A549 treated with AZD2906 at 1 μM for 4 hours (cell line): ENCODE measurements around the gene MIF4GD. TPM values are rescaled to one million over a fixed set of nuclear protein-coding genes. Genes with fewer than 3 reads are reported as not detected.

Source experiments
- total RNA-seq: library from RNA; stranded (reverse); fragments of 200-300 nt; extraction: Qiagen RNA extraction; gene quantifications from 5 replicates; pipeline ENCODE4 v1.2.3, GENCODE V29; 2022

The MIF4GD gene, protein sequence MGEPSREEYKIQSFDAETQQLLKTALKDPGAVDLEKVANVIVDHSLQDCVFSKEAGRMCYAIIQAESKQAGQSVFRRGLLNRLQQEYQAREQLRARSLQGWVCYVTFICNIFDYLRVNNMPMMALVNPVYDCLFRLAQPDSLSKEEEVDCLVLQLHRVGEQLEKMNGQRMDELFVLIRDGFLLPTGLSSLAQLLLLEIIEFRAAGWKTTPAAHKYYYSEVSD
- total RNA-seq, result 35.3 to 40.6 TPM (median 38.8 TPM) in 5 replicates

DNA sequence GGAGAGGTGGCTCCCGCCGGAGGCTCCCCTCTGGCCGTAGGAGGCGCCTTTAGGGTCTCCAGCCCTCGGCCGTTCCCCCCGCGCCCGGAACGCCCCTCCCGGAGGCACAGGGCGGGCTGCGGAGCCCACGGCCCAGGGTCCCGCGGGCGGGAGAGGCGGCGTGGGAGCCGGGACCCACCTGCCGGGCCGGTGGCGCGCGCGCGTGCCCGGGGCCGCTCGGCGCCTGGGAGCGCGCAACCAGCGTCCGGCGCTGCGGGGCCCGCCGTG, at the start of gene MIF4GD:
Gene MIF4GD (minus strand): TSS at position 266 of the 267 bp plus-strand sequence. CDS start 1,036 bp downstream, outside the sequence.

DNA sequence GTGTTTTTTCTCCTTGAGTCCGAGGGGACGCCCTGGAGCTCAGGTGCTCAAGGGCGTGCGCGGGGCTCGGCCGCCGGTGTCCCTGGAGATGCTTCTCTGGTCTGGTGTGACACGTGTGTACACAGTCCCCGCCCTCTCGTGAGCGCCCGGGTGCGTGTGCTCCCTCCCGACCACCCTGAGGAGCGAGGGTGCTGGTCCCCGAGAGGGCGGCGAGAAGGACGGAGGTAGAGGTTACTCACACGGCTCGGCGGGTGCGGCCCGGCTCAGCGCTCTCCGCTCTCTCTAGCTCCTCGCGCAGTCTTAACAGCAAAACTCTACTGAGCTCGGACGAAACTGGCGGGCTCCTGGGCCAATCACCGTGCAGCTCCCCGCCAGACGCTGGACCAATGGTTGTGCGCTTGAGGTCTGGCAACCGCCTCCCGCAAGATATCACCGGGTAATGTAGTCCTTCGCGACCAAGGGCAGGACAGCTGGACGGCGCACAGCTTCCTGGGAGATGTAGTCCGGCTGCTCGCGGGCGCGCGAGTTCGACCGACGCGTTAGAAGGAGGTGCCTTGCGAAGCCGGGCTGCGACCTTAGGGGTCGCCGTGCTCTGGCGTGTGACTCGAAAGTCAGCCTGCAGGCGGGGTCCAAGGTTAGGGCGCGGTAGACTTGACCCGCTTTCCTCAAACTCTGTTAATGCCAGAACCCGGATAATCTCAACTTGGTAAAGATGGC, 18.2 kb upstream of the MIF4GD start, which contains the start of gene SLC25A19:
Gene SLC25A19 (minus strand): TSS at position 319 of the 717 bp plus-strand sequence. CDS start 2,669 bp downstream, outside the sequence.

DNA sequence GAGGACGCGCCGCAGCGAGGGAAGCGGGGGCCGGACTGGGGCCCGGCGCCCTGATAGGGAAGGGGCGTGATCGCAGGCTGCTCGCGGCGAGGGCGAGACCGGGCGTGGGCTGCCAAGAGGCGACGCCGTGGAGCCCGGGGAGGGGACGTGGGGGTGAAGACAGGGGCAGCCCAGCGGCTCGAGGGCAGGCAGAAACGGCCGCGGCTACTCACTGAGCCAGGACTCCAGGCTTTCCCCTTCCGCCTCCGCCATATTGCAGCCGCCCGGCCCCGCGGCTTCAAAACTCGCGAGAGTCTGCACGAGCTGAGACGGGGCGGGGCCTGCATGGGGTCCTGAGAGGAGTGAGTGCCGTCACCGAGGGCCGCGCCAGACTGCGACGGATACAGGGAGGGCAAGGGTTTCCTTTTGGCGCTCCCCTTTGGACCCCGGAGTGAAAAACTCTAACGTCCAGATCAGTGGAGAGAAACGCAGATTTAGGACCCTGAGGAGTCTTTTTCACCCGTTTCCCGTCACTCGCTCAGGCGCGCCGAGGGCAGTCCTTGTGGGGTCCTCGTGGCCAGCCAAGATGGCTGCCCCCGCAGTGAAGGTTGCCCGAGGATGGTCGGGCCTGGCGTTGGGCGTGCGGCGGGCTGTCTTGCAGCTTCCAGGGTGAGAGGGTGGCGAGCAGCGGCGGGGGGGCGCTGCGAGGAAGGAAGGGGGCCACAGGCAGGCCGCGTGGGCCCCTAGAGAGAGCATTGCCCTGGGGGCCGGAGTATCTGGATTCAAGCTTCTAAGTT, 9.5 kb downstream of the MIF4GD start, which contains the start of the genes GGA3 and MRPS7:
Gene GGA3 (minus strand): TSS at position 271 of the 776 bp plus-strand sequence. CDS start 19 bp downstream, at position 252.
Gene MRPS7 (plus strand): TSS at position 544 of the 776 bp plus-strand sequence. CDS start 22 bp downstream, at position 566.

Other genes with a start within 250 kb of the MIF4GD start
- gene ATP5PD, start 224.3 kb downstream of the MIF4GD start, total RNA-seq, result 481 to 554 TPM (median 491 TPM) in 5 replicates
- 30.4 to 32.3 TPM (median 30.9 TPM) in 5 replicates for gene KCTD2, start 224.0 kb downstream of the MIF4GD start, total RNA-seq
- gene SLC16A5, start 183.3 kb downstream of the MIF4GD start, total RNA-seq, result 23.0 to 32.9 TPM (median 30.2 TPM) in 5 replicates
- 16.2 to 20.4 TPM (median 17.2 TPM) in 5 replicates for gene ARMC7, start 161.3 kb downstream of the MIF4GD start, total RNA-seq
- 80.5 to 130 TPM (median 129 TPM) in 5 replicates for gene NT5C, start 139.5 kb downstream of the MIF4GD start, total RNA-seq
- gene JPT1, start 116.7 kb downstream of the MIF4GD start, total RNA-seq, result 717 to 784 TPM (median 726 TPM) in 5 replicates
- gene SUMO2, start 88.3 kb downstream of the MIF4GD start, total RNA-seq, result 311 to 373 TPM (median 352 TPM) in 5 replicates
- 90.5 to 105 TPM (median 96.6 TPM) in 5 replicates for gene NUP85, start 65.6 kb downstream of the MIF4GD start, total RNA-seq
- 24.1 to 29.9 TPM (median 26.3 TPM) in 5 replicates for gene GGA3, start 9.6 kb downstream of the MIF4GD start, total RNA-seq
- gene MRPS7, start 9.4 kb downstream of the MIF4GD start, total RNA-seq, result 155 to 180 TPM (median 169 TPM) in 5 replicates
- 15.5 to 19.3 TPM (median 17.8 TPM) in 5 replicates for gene SLC25A19, start 18.2 kb upstream of the MIF4GD start, total RNA-seq
- 88.0 to 94.9 TPM (median 92.0 TPM) in 5 replicates for gene GRB2, start 134.4 kb upstream of the MIF4GD start, total RNA-seq
- gene TMEM94, start 185.4 kb upstream of the MIF4GD start, total RNA-seq, result 41.6 to 50.3 TPM (median 45.7 TPM) in 5 replicates
- gene CASKIN2, start 244.3 kb upstream of the MIF4GD start, total RNA-seq, result 8.1 to 13.8 TPM (median 10.4 TPM) in 5 replicates
- 25.9 to 44.4 TPM (median 42.7 TPM) in 5 replicates for gene TSEN54, start 245.3 kb upstream of the MIF4GD start, total RNA-seq